ENCODE measurements around the gene ZNF362.

Gene ZNF362

GRCh38 chr1:33339413-33339812, 83.1 kb downstream of the ZNF362 start:
- TF ChIP-seq PAX5 (IDR thresholded peaks at IDR 0.05; ENCODE audit: insufficient read depth, low read length, severe bottlenecking) (no peak), POLR2A (IDR thresholded peaks at IDR 0.05; ENCODE audit: low read depth, low read length) (no peak), TAF1 (IDR thresholded peaks at IDR 0.05; ENCODE audit: low read depth, low read length) (no peak)
- no peak for FAIRE-seq
- no peak for DNase-seq (ENCODE audit: insufficient read length, low spot score)

GRCh38 chr1:33341190-33341589, 84.9 kb downstream of the ZNF362 start:
- DNase-seq (ENCODE audit: insufficient read length, low spot score) (no peak), FAIRE-seq (no peak)
- TF ChIP-seq POLR2A (IDR thresholded peaks at IDR 0.05; ENCODE audit: low read depth, low read length): no peak
- TF ChIP-seq POLR2AphosphoS5 (IDR thresholded peaks at IDR 0.05; ENCODE audit: low read depth, low read length): no peak
- TF ChIP-seq TAF1 (IDR thresholded peaks at IDR 0.05; ENCODE audit: low read depth, low read length): no peak
- TF ChIP-seq POU2F2 (IDR thresholded peaks at IDR 0.05; ENCODE audit: low read depth, low read length): no peak
- TF ChIP-seq PAX5 (IDR thresholded peaks at IDR 0.05; ENCODE audit: insufficient read depth, low read length, severe bottlenecking): no peak
- TF ChIP-seq SPI1 (IDR thresholded peaks at IDR 0.05; ENCODE audit: low read depth, low read length): no peak

- FAIRE-seq (no peak), DNase-seq (ENCODE audit: insufficient read length, low spot score) (no peak)
- TF ChIP-seq SPI1 (IDR thresholded peaks at IDR 0.05; ENCODE audit: low read depth, low read length) (no peak), POU2F2 (IDR thresholded peaks at IDR 0.05; ENCODE audit: low read depth, low read length) (peak; percentile 40; the same call in 1 of the 2 replicates)
These were observed 85.9 kb downstream of the ZNF362 start for GRCh38 chr1:33342041-33342723.

GRCh38 chr1:33343539-33343938, 87.2 kb downstream of the ZNF362 start:
- TF ChIP-seq TAF1 (IDR thresholded peaks at IDR 0.05; ENCODE audit: low read depth, low read length) (no peak), SPI1 (IDR thresholded peaks at IDR 0.05; ENCODE audit: low read depth, low read length) (no peak), POLR2A (IDR thresholded peaks at IDR 0.05; ENCODE audit: low read depth, low read length) (no peak), POLR2AphosphoS5 (IDR thresholded peaks at IDR 0.05; ENCODE audit: low read depth, low read length) (no peak)
- FAIRE-seq (no peak), DNase-seq (ENCODE audit: insufficient read length, low spot score) (no peak)

- no peak for FAIRE-seq
- no peak for DNase-seq (ENCODE audit: insufficient read length, low spot score)
- TF ChIP-seq POLR2AphosphoS5 (IDR thresholded peaks at IDR 0.05; ENCODE audit: low read depth, low read length) (no peak), TAF1 (IDR thresholded peaks at IDR 0.05; ENCODE audit: low read depth, low read length) (no peak), SPI1 (IDR thresholded peaks at IDR 0.05; ENCODE audit: low read depth, low read length) (no peak), POLR2A (IDR thresholded peaks at IDR 0.05; ENCODE audit: low read depth, low read length) (no peak), PAX5 (IDR thresholded peaks at IDR 0.05; ENCODE audit: insufficient read depth, low read length, severe bottlenecking) (no peak), POU2F2 (IDR thresholded peaks at IDR 0.05; ENCODE audit: low read depth, low read length) (no peak)
These were observed 88.7 kb downstream of the ZNF362 start for GRCh38 chr1:33344896-33345560.

DNA sequence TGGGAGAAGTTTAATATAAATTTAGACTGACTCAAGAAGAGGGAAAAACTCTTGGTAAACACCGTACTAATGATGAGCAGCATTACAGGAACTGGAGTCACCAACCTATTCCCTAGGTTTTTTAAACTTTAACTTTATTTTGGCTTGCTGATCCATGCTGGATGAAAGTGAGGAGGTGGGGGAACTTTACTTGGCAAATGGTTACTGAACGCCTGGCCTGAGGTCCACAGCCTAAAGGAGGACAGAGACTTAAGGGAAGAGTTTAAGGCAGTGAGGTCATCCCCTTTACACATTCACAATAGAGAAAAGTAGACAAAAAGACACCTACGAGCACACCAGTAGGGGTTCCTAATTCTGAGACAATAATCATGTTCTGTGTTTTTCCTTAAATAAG, 90.2 kb downstream of the ZNF362 start:
- TF ChIP-seq PAX5 (IDR thresholded peaks at IDR 0.05; ENCODE audit: insufficient read depth, low read length, severe bottlenecking) (no peak), TAF1 (IDR thresholded peaks at IDR 0.05; ENCODE audit: low read depth, low read length) (no peak)
- DNase-seq (ENCODE audit: insufficient read length, low spot score): no peak
- FAIRE-seq: no peak

- TF ChIP-seq SPI1 (IDR thresholded peaks at IDR 0.05; ENCODE audit: low read depth, low read length) (no peak), POLR2A (IDR thresholded peaks at IDR 0.05; ENCODE audit: low read depth, low read length) (no peak), POU2F2 (IDR thresholded peaks at IDR 0.05; ENCODE audit: low read depth, low read length) (no peak), TAF1 (IDR thresholded peaks at IDR 0.05; ENCODE audit: low read depth, low read length) (no peak), PAX5 (IDR thresholded peaks at IDR 0.05; ENCODE audit: insufficient read depth, low read length, severe bottlenecking) (no peak), POLR2AphosphoS5 (IDR thresholded peaks at IDR 0.05; ENCODE audit: low read depth, low read length) (no peak)
- DNase-seq (ENCODE audit: insufficient read length, low spot score) (no peak), FAIRE-seq (no peak)
These were observed 90.8 kb downstream of the ZNF362 start for GRCh38 chr1:33346927-33347649.

DNA sequence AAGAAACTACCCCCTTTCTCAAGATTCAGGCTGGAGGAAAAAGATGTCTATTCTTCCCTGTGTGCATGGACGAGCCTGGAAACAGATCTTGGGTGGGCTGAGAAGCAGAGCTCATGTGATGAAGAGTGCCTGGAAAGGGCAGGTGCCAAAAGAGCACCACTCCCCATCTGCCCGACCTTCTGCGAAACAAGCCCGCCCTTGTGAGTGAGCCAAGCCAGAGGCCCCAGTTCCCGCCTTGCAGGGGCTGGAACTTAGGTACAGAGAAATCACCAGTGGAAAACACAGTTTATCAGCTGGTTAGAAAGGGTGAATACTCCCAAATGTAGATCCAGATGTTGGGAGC, 91.3 kb downstream of the ZNF362 start:
- FAIRE-seq (no peak), DNase-seq (ENCODE audit: insufficient read length, low spot score) (no peak)
- TF ChIP-seq POU2F2 (IDR thresholded peaks at IDR 0.05; ENCODE audit: low read depth, low read length): no peak
- no peak for TF ChIP-seq POLR2AphosphoS5 (IDR thresholded peaks at IDR 0.05; ENCODE audit: low read depth, low read length)
- no peak for TF ChIP-seq POLR2A (IDR thresholded peaks at IDR 0.05; ENCODE audit: low read depth, low read length)
- no peak for TF ChIP-seq SPI1 (IDR thresholded peaks at IDR 0.05; ENCODE audit: low read depth, low read length)
- no peak for TF ChIP-seq PAX5 (IDR thresholded peaks at IDR 0.05; ENCODE audit: insufficient read depth, low read length, severe bottlenecking)
- TF ChIP-seq TAF1 (IDR thresholded peaks at IDR 0.05; ENCODE audit: low read depth, low read length): no peak

- FAIRE-seq (no peak), DNase-seq (ENCODE audit: insufficient read length, low spot score) (no peak)
- TF ChIP-seq TAF1 (IDR thresholded peaks at IDR 0.05; ENCODE audit: low read depth, low read length) (no peak), POLR2A (IDR thresholded peaks at IDR 0.05; ENCODE audit: low read depth, low read length) (no peak), POLR2AphosphoS5 (IDR thresholded peaks at IDR 0.05; ENCODE audit: low read depth, low read length) (no peak), PAX5 (IDR thresholded peaks at IDR 0.05; ENCODE audit: insufficient read depth, low read length, severe bottlenecking) (no peak), SPI1 (IDR thresholded peaks at IDR 0.05; ENCODE audit: low read depth, low read length) (no peak)
These were observed 91.9 kb downstream of the ZNF362 start for GRCh38 chr1:33348194-33348593.

DNA sequence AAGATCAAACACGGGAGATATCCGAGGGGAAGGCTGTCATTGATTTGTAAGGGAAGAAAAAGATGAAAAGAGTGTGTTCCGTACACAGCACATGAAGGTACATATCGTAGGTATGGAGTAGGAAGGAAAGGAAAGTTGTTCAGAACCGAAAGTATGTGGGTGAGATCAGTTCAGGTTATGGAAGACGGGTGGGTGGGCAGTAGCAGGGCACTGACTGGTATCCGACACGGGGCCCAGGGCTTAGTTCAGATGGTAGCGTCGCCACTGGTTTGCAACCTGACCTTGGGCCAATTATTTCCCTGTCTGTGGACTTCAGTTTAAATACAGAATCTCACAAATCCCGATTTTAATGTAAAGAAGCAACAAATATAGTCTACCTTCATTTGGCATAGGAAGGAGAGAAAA, 92.4 kb downstream of the ZNF362 start:
- DNase-seq (ENCODE audit: insufficient read length, low spot score): no peak
- TF ChIP-seq POLR2AphosphoS5 (IDR thresholded peaks at IDR 0.05; ENCODE audit: low read depth, low read length): no peak
- no peak for TF ChIP-seq POLR2A (IDR thresholded peaks at IDR 0.05; ENCODE audit: low read depth, low read length)
- TF ChIP-seq TAF1 (IDR thresholded peaks at IDR 0.05; ENCODE audit: low read depth, low read length): no peak
- no peak for TF ChIP-seq SPI1 (IDR thresholded peaks at IDR 0.05; ENCODE audit: low read depth, low read length)
- TF ChIP-seq PAX5 (IDR thresholded peaks at IDR 0.05; ENCODE audit: insufficient read depth, low read length, severe bottlenecking): no peak
- TF ChIP-seq POU2F2 (IDR thresholded peaks at IDR 0.05; ENCODE audit: low read depth, low read length): no peak
- peak; percentile 78 for FAIRE-seq
